Measurements from ENCODE around the gene C5orf15. TPM values are rescaled to one million over a fixed set of nuclear protein-coding genes. Genes with fewer than 3 reads are reported as not detected.
"Not testable (repeated sequence)": the region's sequence is repeated elsewhere in the genome, so short reads cannot be mapped to it uniquely, and the experiment has no call there.

Gene C5orf15
- total RNA-seq, 1 donor from 2014 or later: 113 TPM

DNA sequence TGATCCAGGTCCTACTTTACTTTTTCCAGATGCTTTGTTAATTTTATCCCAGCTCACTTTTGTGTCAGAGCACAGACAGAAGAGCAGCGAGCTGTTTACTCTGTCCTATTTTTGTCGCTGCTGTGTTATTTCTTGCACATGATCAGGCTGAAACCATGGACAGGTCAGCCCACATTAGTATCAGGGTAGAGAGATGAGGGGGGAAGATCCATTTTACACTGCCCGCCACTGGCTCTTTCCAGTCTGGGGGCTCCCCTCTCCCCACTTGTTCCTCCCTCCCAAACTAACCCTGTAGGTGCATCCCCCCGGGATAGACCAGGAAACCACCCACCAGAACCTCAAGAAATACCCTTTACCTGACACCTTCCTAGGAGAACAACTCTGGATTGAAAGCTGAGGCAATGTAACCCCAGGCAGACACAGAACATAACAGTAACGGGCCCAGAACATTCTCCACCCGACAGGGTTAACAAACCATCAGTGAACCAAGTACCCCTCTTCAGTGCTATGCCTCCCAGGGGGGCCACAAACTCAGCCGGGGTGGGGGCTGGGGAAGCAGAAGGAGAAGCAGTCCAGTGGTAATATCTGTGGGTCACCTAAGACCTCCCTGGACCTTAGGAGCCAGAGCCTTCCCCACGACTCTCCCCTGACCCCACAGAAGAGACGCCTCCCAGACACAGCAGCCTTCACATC lies 26.0 kb upstream of the C5orf15 start:
- DNase-seq (ENCODE audit: low read depth): no peak

DNA sequence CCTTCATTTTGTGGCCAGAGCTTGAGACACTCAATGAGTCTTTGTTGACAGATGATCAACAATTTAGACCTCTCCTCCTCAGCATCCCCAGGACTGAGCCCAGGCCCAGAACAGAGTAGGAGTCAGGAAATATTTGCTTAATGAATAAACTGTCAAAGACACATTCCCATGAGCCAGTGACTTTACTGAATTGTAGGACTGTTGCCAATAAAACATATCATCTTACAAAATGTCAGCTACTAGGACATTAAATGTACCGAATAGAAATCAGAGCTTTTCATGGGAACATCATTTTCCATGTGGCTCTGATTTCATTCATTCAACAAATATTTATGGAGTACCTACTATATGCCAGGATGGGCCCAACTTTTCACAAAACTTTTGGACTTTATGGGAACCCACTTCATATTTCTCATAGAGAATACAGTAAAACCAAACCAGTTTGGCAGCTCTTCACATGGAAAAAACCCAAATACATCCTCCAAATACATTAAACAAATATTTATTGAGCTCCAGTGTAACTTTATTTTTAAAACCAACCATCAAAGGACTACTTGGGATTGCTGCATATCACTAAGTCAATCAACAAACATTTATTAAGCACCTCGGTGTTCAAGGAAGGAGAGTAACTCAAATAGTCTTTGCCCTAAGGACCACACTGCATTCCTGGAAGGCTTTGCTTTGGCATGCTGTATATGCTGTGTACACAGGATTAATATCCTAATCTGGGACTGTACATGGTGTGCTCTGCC lies 24.9 kb upstream of the C5orf15 start:
- peak; percentile 63 for DNase-seq (ENCODE audit: low read depth)

GRCh38 chr5:133992429-133993155 lies 24.2 kb upstream of the C5orf15 start:
- DNase-seq (ENCODE audit: low read depth): peak; percentile 53

GRCh38 chr5:133991171-133991910 lies 22.9 kb upstream of the C5orf15 start:
- DNase-seq (ENCODE audit: low read depth): no peak

- no peak for DNase-seq (ENCODE audit: low read depth)
Observed at GRCh38 chr5:133990396-133990795, 22.0 kb upstream of the C5orf15 start.

GRCh38 chr5:133985540-133986180 lies 17.2 kb upstream of the C5orf15 start:
- peak; percentile 73 for DNase-seq (ENCODE audit: low read depth)

DNA sequence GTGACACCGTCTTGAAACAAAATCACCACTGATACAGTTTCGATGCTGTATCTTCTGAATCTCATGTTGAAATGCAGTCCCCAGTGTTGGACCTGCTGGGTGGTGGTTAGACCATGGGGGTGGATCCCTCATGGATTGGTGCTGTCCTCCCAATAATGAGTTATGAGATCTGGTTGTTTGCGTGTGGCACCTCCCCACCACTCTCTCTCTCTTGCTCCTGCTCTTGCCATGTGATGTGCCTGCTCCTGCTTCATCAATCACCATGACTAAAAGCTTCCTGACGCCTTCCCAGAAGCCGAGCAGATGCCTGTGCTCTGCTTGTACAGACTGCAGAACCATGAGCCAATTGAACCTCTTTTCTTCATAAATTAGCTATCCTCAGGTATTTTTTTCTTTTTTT lies 15.2 kb upstream of the C5orf15 start:
- DNase-seq (ENCODE audit: low read depth): no peak

DNA sequence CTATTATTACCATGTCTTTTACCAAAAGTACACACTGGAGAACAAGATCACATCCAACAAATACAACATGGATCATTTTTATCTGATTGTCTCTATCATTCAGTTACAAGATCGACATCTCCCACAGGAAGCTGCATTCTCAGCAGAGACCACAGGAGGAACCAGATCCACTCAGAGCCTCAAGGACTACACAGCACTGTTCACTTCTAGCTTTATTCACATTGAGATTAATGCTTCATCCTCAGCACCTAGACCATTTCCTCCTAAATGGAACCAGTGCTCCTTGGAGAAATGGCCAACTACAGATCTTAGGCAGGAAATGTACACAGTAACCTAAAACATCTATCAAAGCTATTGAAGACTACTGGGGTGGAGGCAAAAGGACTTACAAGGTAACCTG lies 13.3 kb upstream of the C5orf15 start:
- no peak for DNase-seq (ENCODE audit: low read depth)

- DNase-seq (ENCODE audit: low read depth): no peak
Observed at GRCh38 chr5:133980652-133981051, 12.2 kb upstream of the C5orf15 start.

DNA sequence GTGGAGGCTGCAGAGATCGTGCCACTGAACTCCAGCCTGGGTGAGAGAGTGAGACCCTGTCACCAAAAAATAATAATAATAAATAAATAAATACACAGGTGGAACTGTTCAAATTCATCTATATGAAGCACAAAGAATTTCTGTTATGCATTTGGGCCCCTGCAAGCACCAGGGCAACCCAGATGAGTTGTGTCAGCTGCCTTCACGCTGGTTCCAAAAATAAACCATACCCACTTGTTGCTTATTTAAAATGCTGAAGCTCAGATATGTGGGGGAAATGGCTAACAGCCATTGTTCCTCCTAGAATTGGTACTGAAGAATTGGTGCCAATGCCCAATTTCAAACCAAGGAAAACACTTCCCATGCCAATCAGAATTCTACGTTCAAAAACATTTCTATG lies 10.5 kb upstream of the C5orf15 start:
- no peak for DNase-seq (ENCODE audit: low read depth)

GRCh38 chr5:133977858-133978257 lies 9.4 kb upstream of the C5orf15 start:
- DNase-seq (ENCODE audit: low read depth): peak; percentile 68

- peak; percentile 68 for DNase-seq (ENCODE audit: low read depth)
Observed at GRCh38 chr5:133977161-133977787, 8.8 kb upstream of the C5orf15 start.

DNA sequence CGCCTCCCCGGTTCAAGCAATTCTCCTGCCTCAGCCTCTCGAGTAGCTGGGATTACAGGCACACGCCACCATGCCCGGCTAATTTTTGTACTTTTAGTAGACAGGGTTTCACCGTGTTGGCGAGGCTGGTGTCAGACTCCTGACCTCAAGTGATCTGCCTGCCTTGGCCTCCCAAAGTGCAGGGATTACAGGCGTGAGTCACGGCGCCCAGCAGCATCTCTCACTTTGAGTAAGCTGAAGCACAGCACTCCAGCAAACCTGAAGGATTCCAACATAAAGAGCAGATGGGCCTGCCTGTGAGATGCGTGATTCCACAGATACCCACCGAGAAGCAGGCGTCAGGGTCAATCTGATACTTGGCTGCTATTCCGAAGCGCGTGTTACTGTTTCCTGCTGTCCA lies 7.1 kb upstream of the C5orf15 start:
- not testable (repeated sequence) for DNase-seq (ENCODE audit: low read depth)

DNA sequence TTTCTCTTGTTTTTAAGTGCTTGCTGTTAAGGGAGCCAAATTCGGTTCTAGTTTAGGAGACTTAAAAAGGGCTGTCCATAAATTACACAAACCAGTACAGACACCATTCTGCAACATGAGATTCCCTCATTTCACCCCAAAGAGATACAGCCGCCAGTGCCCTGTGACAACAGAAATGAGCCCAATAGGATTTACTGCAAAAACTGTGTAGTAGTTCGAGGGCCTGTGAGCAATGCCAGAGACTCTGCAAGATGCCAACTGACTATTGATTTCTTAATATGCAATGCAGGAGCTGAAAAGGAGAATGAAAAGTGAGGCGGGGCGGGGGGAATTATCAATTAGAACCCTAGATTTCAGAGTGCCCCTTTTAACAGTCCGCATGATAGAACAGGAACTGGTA lies 5.7 kb upstream of the C5orf15 start:
- no peak for DNase-seq (ENCODE audit: low read depth)

- DNase-seq (ENCODE audit: low read depth): no peak
Observed at GRCh38 chr5:133970325-133970909, 2.0 kb upstream of the C5orf15 start.

GRCh38 chr5:133969654-133970324 lies 1.4 kb upstream of the C5orf15 start:
- no peak for DNase-seq (ENCODE audit: low read depth)

DNA sequence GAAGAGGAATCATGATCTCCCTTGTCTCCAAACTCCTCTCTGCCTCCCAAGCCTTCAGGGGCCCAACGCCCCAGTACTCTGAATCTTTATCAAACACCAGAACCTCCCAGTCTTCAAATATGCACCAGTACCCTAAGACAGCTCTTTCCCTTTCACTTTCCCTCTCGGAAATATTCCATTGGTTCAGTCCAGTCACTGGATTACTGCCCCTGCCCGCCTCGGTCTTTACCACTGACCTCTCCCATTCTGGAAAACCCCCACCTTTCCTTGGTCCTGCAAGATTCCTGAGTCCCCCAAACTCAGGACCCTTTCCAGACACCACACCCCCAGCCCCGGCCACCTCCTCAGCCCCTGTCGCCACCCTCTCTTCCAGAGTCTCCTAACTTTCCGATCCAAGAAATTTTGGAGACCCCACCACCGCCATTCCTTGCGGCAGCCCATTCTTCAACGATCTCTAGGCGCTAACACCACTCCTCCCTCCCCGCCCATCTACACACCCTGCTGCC lies 674 bp downstream of the C5orf15 start:
- DNase-seq (ENCODE audit: low read depth): peak; percentile 42

- no peak for DNase-seq (ENCODE audit: low read depth)
Observed at GRCh38 chr5:133967124-133967523, 1.3 kb downstream of the C5orf15 start.

DNA sequence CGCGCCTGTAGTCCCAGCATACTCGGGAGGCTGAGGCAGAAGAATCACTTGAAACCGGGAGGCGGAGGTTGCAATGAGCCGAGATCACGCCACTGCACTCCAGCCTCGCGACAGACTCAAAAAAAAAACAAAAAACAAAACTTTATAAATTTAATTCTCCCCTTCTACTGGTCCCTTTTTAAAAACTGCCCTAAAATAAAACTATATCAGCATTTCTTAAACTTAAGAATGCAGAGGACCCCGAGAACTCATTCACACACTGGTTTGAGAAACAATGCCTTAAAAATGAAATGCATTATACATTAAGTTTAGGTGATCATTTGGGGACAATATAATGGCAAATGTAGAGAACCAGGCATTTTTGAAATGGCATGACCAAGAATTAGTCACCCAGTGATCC lies 2.3 kb downstream of the C5orf15 start:
- DNase-seq (ENCODE audit: low read depth): no peak

All from myocyte (in vitro differentiated cells).